PFSK-1 (cell line): Measurements from ENCODE around the gene GABARAP.

Experiments used
- SIN3A ChIP-seq: IDR thresholded peaks from 2 replicates; pipeline ENCODE4 v1.6.1; 2012; ENCODE audit warnings: mild to moderate bottlenecking, low read length, moderate library complexity, borderline replicate concordance; ENCODE audit not compliant: insufficient read depth
- TAF1 ChIP-seq: IDR thresholded peaks from 2 replicates; pipeline ENCODE4 v1.6.1; 2012; ENCODE audit warnings: low read length, control low read depth, borderline replicate concordance; ENCODE audit not compliant: insufficient read depth
- TF ChIP-seq, protein P1 (sequence below), 2 experiments: IDR thresholded peaks; 2 replicates each; pipeline versions ENCODE4 v1.6.1 to v1.8.0; 2011 to 2012; ENCODE audit warnings: low read depth in 2 of 2, low read length in 2 of 2, control low read depth in 1 of 2, inconsistent platforms in 1 of 2, mild to moderate bottlenecking in 1 of 2, moderate library complexity in 1 of 2; ENCODE audit not compliant: insufficient read depth in 1 of 2

DNA sequence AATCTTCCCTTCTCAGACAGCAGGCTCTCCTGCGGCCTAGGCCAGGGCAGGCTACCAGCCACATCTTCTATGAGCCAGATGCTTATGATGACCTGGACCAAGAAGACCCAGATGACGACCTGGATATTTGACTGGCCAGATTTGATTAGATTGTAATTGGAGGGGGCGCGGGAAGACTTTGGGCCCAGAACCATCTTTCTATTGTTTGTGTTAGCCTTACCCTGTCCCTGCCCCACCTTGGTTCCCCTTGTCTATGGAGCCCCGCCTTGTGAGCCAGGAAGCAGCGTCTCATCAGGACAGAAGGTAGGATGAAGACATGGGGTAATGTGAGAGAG lies 17.3 kb upstream of the GABARAP start:
- TF ChIP-seq TAF1 (no peak), SIN3A (no peak)
- TF ChIP-seq, protein P1, sequence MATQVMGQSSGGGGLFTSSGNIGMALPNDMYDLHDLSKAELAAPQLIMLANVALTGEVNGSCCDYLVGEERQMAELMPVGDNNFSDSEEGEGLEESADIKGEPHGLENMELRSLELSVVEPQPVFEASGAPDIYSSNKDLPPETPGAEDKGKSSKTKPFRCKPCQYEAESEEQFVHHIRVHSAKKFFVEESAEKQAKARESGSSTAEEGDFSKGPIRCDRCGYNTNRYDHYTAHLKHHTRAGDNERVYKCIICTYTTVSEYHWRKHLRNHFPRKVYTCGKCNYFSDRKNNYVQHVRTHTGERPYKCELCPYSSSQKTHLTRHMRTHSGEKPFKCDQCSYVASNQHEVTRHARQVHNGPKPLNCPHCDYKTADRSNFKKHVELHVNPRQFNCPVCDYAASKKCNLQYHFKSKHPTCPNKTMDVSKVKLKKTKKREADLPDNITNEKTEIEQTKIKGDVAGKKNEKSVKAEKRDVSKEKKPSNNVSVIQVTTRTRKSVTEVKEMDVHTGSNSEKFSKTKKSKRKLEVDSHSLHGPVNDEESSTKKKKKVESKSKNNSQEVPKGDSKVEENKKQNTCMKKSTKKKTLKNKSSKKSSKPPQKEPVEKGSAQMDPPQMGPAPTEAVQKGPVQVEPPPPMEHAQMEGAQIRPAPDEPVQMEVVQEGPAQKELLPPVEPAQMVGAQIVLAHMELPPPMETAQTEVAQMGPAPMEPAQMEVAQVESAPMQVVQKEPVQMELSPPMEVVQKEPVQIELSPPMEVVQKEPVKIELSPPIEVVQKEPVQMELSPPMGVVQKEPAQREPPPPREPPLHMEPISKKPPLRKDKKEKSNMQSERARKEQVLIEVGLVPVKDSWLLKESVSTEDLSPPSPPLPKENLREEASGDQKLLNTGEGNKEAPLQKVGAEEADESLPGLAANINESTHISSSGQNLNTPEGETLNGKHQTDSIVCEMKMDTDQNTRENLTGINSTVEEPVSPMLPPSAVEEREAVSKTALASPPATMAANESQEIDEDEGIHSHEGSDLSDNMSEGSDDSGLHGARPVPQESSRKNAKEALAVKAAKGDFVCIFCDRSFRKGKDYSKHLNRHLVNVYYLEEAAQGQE (IDR thresholded peaks at IDR 0.05; ENCODE audit: insufficient read depth in 1 of 2, low read depth in 2 of 2, low read length in 2 of 2): no peak
